AML-193 (cell line): ENCODE measurements around the gene TSHZ2.
"Not testable (repeated sequence)": the region's sequence is repeated elsewhere in the genome, so short reads cannot be mapped to it uniquely, and the experiment has no call there.

ENCODE experiments used
- DNase-seq, 2 experiments: peaks; one replicate each; lab custom pipeline; 2025; lab: John Stamatoyannopoulos, UW

TSHZ2 gene

GRCh38 chr20:52998268-52998667 lies 26.1 kb downstream of the TSHZ2 start:
- no peak for DNase-seq

GRCh38 chr20:52999040-52999439 lies 26.9 kb downstream of the TSHZ2 start:
- no peak for DNase-seq

GRCh38 chr20:53001498-53002301 lies 29.5 kb downstream of the TSHZ2 start:
- no peak for DNase-seq

GRCh38 chr20:53002786-53003185 lies 30.6 kb downstream of the TSHZ2 start:
- no peak for DNase-seq

- DNase-seq, result no peak
These were observed 31.4 kb downstream of the TSHZ2 start for GRCh38 chr20:53003420-53004154.

- no peak for DNase-seq
These were observed 32.2 kb downstream of the TSHZ2 start for GRCh38 chr20:53004267-53004813.

- DNase-seq, result no peak
These were observed 38.0 kb downstream of the TSHZ2 start for GRCh38 chr20:53009979-53010735.

- DNase-seq, result no peak
These were observed 39.5 kb downstream of the TSHZ2 start for GRCh38 chr20:53011640-53012039.

GRCh38 chr20:53013183-53013582 lies 41.0 kb downstream of the TSHZ2 start:
- DNase-seq, result no peak

- DNase-seq, result no peak
These were observed 41.7 kb downstream of the TSHZ2 start for GRCh38 chr20:53013847-53014246.

GRCh38 chr20:53016071-53016470 lies 43.9 kb downstream of the TSHZ2 start:
- no peak for DNase-seq

- no peak for DNase-seq
These were observed 44.4 kb downstream of the TSHZ2 start for GRCh38 chr20:53016534-53017042.

GRCh38 chr20:53017206-53017605 lies 45.0 kb downstream of the TSHZ2 start:
- no peak for DNase-seq

GRCh38 chr20:53019464-53019863 lies 47.3 kb downstream of the TSHZ2 start:
- no peak for DNase-seq

- DNase-seq, result no peak
These were observed 48.2 kb downstream of the TSHZ2 start for GRCh38 chr20:53020376-53020775.

GRCh38 chr20:53020834-53021233 lies 48.7 kb downstream of the TSHZ2 start:
- DNase-seq, result no peak

GRCh38 chr20:53021934-53022333 lies 49.8 kb downstream of the TSHZ2 start:
- DNase-seq, result no peak

- DNase-seq, result no peak
These were observed 51.8 kb downstream of the TSHZ2 start for GRCh38 chr20:53023732-53024520.

- DNase-seq, result not testable (repeated sequence)
These were observed 52.5 kb downstream of the TSHZ2 start for GRCh38 chr20:53024653-53025052.

GRCh38 chr20:53027089-53027488 lies 54.9 kb downstream of the TSHZ2 start:
- no peak for DNase-seq

GRCh38 chr20:53028337-53029007 lies 56.3 kb downstream of the TSHZ2 start:
- DNase-seq, result no peak
